ENCODE measurements around the gene CLEC3B.
"Not testable (repeated sequence)": the region's sequence is repeated elsewhere in the genome, so short reads cannot be mapped to it uniquely, and the experiment has no call there.

Gene CLEC3B, protein sequence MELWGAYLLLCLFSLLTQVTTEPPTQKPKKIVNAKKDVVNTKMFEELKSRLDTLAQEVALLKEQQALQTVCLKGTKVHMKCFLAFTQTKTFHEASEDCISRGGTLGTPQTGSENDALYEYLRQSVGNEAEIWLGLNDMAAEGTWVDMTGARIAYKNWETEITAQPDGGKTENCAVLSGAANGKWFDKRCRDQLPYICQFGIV

DNA sequence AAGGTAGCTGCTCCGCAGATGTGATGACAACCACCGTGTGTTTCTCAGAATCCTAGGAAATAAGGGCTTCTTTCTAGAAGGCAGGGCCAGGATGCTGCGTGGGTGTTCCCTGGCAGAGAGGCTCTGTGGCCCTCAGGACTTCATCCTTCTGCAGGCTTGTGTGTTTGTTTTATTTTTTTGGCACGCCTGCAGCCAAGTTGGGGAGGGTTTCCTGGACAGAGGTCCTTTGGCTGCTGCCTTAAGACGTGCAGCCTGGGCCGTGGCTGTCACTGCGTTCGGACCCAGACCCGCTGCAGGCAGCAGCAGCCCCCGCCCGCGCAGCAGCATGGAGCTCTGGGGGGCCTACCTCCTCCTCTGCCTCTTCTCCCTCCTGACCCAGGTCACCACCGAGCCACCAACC lies at the start of gene CLEC3B:
TSS of gene CLEC3B (plus strand) at position 266 of the 400 bp plus-strand sequence. CDS start at position 326, 60 bp downstream.
- DNase-seq (ENCODE audit: low read depth in 2 of 3, low spot score in 1 of 3) = no peak

DNA sequence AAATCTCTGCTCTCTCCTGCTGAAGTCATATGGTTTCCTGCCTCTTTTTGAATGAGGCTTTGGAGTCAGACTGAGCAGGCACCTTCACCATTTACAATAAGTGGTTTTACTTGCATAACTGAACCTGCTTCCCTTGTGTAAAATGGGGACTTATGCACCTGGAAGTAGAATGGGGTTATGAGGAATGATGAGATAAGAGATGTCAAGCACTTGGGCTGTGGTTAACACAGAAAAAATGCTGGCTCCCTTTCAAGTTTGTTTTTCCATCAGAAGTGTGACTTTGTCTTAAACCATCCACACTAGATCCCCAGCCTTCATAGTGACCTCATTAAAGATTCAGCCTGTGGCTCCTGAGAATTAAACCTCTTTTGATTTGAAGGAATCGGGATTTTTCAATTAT lies 44.9 kb upstream of the CLEC3B start:
- no peak for DNase-seq (ENCODE audit: low read depth in 2 of 3, low spot score in 1 of 3)

DNA sequence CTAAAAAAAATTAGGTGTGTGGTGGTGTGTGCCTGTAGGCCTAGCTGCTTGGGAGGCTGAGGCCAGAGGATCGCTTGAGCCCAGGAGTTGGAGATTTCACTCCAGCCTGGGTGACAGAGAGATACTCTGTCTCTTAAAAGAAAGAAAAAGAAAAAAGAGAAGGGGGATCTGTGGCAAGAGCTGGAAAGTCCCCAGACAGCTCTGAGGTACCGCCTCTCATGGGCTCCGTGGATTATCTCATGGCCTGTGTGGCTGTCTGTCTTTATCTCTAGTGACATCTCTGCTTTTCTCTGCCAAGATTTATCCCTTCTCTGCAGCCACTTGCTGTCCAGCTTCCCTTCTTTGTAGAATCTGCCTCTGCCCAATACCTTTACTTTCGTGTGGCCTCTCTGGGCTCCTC lies 44.4 kb upstream of the CLEC3B start:
- no peak for DNase-seq (ENCODE audit: low read depth in 2 of 3, low spot score in 1 of 3)

DNA sequence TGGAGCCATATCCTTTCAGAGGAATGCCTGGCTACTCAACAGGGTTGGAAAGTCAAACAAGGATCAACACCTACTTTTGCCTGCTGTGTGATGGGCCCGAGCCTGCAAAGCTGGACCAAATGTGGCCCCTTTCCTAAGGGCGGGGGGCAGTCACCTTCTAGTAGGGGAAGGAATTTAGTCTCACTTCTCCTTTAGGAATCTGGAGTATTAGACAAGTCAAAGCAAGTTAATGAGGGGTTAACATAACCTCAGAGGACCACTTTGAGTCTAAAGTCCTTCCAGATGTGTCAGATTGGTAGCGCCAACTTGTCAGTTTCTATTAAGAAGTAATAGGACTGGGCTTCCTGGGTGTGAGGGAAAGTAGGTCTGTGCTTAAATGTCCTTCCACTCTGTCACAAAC lies 43.3 kb upstream of the CLEC3B start:
- no peak for DNase-seq (ENCODE audit: low read depth in 2 of 3, low spot score in 1 of 3)

DNA sequence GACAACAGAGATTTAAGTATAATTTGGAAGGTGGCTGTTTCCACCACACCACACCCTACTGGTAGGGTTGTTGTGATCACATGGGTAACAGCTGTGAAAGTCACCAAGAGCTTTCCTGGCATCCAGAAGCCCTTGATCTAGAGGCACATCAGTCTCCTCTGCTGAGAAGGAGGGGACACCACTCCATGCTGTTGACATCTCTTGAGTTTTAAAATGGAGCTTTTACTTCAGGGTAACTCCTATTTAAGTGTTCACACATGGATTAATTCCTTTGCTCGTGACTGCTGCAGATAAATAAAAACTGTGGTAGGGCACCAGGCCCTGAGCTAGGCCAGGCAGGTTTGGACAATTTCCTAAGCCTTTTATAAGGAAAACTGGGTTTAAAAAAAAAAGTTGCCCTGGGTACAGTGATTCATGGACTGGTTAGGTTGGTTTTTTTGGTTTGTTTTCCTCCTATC lies 42.6 kb upstream of the CLEC3B start:
- DNase-seq (ENCODE audit: low read depth in 2 of 3, low spot score in 1 of 3) = no peak

DNA sequence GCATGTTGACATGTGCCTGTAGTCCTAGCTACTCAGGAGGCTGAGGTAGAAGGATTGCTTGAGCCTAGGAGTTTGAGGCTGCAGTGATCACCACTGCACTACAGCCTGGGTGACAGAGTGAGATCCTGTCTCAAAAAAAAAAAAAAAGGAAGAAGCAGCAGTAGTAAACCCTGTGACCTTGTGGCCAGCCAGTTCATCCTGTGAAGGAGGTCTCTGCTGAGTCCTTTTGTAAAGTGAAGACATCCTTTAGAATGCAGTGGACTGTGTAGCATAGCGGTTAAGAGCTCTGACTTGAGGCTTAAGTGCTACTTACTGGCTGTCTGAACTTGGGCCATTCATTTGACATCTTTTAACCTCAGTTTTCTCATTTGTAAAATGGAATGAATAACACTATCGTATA lies 41.8 kb upstream of the CLEC3B start:
- DNase-seq (ENCODE audit: low read depth in 2 of 3, low spot score in 1 of 3) = no peak

DNA sequence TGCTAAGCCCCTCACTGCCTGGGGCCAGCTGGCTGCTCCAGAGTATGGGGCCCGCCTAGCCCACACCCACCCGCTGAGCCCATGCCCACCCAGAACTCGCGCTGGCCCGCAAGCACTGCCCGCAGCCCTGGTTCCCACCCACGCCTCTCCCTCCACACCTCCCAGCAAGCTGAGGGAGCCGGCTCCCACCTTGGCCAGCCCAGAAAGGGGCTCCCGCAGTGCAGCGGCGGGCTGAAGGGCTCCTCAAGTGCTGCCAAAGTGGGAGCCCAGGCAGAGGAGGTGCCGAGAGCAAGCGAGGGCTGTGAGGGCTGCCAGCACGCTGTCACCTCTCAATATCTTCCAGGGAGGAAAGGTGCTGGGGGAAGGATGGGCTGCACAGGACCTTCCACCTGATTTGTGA lies 39.8 kb upstream of the CLEC3B start:
- DNase-seq (ENCODE audit: low read depth in 2 of 3, low spot score in 1 of 3) = not testable (repeated sequence)

DNA sequence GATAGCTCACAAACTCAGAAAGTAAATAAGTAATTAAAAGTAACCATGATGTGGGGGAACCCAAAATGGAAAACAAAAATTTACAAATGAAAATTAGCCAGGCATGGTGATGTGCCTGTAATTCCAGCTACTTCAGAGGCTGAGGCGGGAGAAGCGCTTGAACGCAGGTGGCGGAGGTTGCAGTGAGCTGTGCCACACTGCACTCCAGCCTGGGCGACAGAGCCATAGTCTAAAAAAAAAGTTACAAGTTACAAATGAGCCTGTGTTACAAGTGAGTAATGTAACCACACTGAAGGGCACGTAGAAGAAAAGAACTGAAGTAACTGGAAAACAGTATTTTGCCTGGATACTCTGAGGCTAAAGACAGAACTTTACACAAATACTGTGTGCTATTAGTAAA lies 38.8 kb upstream of the CLEC3B start:
- DNase-seq (ENCODE audit: low read depth in 2 of 3, low spot score in 1 of 3) = no peak

DNA sequence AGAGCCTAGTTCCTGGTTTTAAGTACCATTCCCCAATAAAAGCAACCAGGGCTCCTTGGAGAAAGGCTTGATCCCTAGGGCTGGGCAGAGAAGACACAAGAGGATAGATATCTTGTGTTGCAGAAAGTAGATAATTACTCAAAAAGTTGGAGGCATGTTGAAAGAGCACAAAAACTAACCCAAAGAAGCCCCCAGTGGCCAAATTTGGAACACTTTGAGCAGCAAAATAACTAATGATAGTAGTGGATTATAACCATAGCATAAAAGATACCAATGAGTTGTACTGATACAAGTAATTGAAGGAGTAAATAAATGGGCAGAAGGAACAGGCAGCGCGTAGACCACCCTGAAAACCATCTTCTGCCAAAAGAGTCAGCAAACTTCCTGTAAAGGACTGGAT lies 38.0 kb upstream of the CLEC3B start:
- DNase-seq (ENCODE audit: low read depth in 2 of 3, low spot score in 1 of 3) = no peak

DNA sequence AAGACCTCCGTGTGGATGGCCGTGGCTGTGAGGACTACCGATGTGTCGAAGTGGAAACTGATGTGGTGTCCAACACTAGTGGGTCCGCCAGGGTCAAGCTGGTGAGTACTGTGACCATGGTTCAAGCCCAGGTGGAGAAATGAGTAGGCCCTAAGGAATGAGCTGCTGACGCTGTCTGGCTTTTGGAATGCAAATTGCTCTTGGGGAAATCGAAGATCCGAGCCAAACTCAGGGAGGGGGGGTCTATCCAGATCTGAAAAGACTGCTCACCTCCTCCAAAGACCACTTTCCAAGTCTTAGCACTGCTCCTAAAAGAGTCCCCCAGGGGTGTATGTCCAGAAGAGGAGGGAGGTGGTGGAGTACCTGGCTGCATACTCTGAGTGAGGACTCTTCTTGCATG lies 37.0 kb upstream of the CLEC3B start:
- DNase-seq (ENCODE audit: low read depth in 2 of 3, low spot score in 1 of 3) = no peak

DNA sequence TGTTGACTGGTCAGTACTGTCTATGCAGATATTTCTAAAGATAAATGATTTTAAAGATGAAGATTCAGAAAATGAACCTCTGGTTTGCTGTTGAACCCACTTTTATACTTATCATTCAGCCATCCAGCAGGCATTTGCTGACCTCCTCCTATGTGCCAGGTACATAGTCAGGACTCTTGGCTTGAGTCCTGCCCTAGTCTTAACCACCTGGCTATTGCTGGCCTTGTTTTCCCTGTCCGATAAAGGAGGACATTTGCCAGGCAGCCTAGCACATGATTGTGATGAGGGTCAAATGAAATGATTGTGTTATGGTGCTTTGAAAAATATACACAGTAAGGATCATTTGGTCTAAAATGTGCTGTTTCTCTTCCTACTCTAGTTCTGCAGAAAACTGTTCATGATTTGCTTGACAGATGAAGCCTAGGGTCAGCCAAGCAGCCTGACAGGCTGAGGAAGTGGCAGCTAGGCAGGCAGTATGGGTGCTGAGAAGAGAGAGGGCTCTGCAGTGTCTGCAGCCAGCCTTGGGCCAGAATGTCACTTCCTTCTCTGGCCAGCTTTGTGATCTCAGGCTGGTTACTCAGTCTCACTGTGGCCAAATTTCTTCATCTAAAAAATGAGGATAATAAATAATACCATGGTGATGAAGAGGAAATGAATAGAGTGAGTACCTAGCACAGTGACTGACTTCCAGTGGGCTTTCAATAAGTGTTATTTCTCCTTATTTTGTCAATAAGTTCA lies 36.3 kb upstream of the CLEC3B start:
- no peak for DNase-seq (ENCODE audit: low read depth in 2 of 3, low spot score in 1 of 3)

DNA sequence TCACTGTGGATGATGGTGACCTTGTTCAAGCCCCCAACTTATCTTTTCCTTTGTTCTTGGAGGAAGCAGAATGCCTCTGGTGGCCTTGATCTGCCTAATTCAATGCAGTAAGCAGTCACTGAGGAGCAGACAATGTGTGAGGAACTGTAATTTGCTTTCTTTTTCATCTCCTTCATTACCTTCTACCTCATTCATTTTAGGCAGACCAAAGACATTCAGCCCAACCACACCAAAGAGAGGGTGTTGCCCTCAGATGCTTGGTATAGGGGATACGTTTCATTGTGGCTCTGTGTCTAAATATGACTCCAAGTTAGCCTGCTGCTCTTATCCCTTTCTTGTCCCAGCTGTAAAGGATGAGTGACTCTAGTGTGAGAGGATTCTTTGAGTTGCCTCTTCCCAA lies 34.8 kb upstream of the CLEC3B start:
- DNase-seq (ENCODE audit: low read depth in 2 of 3, low spot score in 1 of 3) = no peak

DNA sequence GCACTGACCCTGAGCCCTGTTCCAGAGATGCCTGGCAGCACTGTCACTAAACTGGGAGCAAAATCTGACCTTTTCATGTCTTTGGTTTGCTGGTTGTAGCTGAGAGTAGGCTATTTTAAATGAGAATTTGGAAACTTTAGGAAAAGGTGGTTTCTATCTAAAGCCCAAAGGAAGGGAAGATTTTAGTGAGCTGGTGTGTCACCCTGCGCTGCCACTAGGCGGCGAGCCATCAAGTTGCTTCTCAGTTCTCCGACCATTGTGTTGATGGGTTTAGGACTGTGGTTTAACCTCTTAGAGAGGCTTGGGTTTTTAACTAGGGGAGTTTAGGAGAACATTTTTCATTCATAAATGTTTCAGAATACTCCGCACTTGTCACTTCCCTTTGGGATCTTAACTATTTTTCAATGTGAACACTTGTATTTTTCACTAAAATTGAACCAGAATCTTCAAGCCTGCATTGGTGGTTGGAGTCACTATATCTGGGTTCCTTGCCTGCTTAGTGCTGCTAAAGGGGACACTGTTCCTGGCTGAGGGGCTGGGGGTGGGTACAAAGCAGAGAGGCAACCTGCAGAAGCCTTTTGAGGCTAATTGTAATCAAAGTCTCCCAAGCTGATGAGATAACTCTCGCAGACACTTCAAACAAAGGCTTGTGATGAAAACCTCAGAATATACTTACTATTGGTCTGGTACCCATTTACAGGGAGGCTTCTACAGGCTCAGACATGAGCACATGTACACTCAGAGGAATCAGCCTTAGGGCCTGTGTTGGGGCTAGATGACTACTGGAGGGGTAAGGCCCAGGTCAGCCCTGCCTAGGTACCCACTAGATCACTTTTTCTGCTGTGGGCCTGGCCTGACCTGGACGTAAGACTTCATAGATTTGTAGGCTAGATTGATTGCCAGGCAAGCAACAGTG lies 33.3 kb upstream of the CLEC3B start:
- no peak for DNase-seq (ENCODE audit: low read depth in 2 of 3, low spot score in 1 of 3)

DNA sequence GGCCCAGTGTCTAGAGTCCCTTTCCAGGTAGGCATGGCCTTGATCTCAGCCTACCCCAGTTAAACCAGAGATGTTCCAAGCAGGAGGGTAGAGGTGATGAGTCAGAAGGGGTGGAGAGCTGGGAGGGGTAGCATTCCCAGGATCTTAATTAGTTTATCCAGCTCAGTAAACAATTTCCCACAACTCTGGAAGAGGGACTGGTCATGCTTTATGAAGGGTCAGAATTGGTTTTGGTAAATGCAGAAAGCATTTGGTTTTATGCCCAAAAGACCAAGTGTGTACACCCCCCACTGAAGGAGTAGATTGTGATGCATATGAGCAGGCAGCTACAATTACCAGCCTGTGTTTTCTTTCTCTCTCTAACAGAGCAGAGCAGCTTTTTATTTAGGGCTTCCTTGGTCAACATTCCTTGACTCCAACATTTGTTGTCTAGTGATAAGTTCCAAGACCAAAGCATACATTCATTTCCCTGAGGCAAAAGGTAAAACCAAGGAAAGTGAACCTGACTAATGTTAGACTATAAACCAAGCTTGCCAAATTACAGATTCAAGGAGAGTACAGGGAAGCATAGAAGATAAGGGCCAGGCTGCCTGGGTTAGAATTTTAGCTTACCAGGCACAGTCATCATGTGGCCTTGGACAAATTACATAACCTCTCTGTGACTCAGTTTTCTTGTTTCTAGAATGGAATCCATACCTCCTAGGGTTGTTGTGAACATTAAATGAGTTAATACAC lies 32.5 kb upstream of the CLEC3B start:
- no peak for DNase-seq (ENCODE audit: low read depth in 2 of 3, low spot score in 1 of 3)

DNA sequence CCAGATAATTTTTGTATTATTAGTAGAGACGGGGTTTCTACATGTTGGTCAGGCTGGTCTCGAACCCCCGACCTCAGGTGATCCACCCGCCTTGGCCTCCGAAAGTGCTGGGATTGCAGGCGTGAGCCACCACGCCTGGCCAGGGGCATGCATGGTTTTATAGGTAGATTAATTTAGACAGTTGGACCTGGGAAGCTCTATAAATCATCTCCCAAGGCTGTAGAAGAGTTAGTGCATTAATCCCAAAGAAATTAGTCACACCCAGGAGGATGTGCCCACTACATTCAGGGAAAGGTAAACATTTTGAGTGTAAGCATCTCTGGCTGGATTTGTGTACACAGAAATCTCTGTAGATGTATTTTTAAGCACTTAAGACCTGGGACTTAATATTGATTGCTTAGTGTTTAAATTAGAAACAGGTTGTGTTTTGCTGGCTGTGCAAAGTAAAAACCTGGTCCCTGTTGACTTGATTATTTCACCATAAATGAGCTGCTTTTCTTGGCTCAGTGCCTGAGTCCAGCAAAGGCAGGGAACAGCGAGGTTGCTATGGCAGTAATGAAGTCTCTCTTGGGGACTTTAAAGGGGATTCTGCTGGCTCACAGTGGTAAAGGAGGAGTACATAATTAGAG lies 30.8 kb upstream of the CLEC3B start:
- no peak for DNase-seq (ENCODE audit: low read depth in 2 of 3, low spot score in 1 of 3)

DNA sequence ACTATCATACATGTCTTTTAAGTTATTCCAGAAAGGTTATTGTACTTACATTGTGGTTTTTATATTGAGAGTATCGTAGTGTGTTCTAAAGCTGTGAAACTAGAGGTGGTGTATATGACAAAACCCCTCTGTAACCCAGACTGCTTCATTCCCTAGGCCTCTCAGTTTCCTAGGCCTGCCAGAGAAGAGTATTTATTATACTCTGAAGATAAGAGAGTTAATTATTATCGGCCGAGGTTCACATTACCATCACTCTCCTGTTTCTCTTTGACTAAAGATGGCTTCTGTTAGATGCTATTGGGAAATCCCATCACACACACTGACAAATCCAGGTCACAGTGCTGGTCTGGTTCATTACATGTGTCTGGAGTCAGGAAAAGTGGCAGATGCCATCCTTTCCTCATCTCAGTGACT lies 29.5 kb upstream of the CLEC3B start:
- no peak for DNase-seq (ENCODE audit: low read depth in 2 of 3, low spot score in 1 of 3)

DNA sequence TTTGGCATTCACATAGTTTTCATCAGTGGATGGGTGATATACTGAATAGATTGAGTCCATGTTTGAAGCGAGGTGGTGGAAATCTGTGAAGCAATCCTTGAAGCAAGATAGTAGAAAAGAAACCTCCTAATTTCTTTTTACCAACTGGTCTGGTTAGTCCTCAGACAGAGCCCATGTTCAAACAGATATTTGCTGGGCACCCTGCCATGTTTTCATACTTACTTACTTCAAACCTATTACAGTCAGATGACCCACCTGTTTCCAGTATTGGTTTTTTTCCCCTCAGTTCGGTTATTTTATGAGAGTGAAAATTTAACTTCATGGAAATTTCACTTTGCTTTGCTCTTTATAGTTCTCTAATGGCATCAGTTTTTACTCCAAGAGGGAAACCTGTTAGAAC lies 26.3 kb upstream of the CLEC3B start:
- DNase-seq (ENCODE audit: low read depth in 2 of 3, low spot score in 1 of 3) = no peak

DNA sequence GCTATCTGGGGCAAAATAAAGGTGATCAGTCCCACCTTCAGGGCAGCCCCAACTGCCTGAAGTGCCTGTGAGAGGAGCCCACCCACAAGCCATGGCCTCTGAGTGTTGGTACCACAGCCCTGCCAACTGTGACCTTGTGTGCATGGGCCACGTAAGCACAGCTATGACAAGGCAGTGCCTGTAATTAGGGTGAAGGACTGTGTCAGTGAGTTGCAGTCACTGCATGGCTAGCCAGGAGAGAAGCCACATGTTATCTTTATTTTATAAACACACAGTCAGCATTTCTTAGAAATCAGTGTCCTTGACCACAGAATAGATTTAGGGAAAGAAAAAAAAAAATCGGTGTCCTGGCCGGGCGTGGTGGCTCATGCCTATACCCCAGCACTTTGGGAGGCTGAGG lies 25.3 kb upstream of the CLEC3B start:
- DNase-seq (ENCODE audit: low read depth in 2 of 3, low spot score in 1 of 3) = no peak

DNA sequence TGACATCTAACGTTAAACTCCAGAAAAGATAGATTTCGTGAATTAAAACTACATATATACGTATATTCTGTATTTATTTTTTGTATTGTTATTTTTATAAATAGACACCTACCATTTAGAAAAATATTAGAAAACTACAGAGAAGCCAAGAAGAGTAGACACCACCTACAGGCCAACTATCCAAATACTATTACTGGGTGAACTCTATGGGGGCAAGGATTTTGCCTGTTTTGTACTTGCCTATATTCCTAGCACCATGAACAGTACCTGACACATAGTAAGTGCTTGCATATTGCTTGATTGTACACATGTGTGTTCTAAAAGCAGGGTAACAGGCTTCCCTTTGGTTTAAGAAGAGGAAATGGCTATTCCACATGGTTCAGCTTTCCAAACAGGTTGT lies 24.4 kb upstream of the CLEC3B start:
- DNase-seq (ENCODE audit: low read depth in 2 of 3, low spot score in 1 of 3) = no peak

DNA sequence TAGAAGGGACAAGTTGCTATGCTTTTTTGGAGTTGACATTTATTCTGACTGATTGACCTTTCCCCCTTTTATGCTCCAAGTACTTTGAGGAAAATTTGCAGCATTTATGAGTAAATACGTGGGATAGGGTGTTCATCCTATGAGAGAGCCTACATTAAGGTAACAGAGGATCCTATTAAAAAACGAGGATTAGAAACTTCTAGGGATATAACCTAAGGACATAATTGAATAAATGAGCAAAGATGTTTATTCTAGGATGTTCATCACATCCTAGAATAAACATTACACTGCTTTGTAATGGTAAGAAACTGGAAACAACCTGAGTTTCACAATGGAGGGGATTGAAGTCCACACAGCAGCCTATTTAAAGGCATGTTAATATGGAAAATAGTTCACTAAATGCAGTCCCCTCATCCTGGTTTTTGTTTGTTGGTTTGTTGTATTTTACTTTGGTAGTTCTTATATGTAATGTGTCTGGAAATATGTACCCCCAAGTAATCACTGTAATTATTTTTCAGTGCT lies 23.9 kb upstream of the CLEC3B start:
- DNase-seq (ENCODE audit: low read depth in 2 of 3, low spot score in 1 of 3) = no peak

DNA sequence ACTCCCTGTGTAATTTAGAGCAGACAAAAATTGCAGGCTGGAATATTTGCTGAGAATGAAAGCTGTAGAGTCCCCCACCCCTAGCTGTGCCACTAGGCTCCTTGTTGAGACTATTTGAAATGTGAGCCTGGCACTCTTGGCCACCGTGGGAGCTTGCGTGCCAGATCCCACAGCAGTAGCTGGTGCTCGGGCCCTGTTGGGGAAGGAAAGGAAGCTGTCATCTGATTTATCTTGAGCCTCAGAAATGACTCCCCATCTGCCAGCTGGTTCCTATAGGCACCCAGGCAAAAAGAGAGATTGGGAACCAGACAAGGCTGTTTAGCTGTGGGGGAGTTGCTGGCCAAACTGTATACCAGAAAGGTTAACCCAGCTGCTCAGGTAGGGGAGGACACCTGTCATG lies 23.4 kb upstream of the CLEC3B start:
- DNase-seq (ENCODE audit: low read depth in 2 of 3, low spot score in 1 of 3) = no peak

Data from stimulated activated CD4-positive, alpha-beta T cell treated with anti-CD3 and anti-CD28 coated beads, Interleukin-12 subunit alpha, Interleukin-12 subunit beta, amount 100 ng/mL, for 48 hours (primary cell).